NCI-H510A treated with DMSO at 0.1 percent for 48 hours (cell line): Measurements from ENCODE around the gene NHLRC4.
"Not testable (repeated sequence)": the region's sequence is repeated elsewhere in the genome, so short reads cannot be mapped to it uniquely, and the experiment has no call there.

ENCODE experiments used
- DNase-seq: peaks from one replicate; lab custom pipeline; 2025; lab: John Stamatoyannopoulos, UW

NHLRC4 gene

DNA sequence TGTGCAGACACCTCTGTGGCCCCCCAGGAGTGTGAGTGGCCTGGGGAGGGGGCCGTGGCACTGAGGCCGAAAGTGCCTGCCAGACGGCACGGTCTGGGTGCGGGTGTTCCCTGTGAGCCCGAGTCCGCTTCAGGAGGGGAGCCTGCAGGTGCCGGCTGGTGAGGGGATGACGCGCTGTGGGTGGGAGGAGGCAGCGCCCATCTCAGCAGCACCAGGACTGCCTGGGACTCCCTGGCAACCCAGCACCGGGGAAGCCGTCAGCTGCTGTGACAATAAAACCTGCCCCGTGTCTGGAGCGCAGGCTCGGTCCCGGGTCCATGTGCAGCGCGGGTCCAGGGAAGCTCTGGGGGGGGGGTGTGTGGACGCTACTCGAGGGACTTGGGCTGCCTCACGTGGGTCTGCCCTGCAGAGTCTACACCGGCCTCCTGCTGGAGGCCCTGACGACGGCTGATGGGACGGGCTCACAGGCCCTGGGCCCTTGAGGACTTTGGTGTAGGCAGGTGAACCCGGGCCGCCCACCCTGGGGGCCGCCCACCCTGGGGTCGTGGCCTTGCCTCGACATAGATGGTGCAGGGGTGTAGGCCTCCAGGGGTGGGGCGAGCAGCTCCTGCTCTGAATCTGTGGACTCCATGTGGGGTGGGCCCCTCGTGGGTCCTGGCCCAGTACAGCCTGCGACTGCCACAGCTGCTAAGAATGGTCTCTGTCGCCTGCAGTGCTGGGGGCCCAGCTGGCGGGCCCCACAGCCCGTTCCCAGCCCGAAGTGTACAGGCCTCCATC lies 17.2 kb downstream of the NHLRC4 start:
- peak; percentile 14 for DNase-seq

DNA sequence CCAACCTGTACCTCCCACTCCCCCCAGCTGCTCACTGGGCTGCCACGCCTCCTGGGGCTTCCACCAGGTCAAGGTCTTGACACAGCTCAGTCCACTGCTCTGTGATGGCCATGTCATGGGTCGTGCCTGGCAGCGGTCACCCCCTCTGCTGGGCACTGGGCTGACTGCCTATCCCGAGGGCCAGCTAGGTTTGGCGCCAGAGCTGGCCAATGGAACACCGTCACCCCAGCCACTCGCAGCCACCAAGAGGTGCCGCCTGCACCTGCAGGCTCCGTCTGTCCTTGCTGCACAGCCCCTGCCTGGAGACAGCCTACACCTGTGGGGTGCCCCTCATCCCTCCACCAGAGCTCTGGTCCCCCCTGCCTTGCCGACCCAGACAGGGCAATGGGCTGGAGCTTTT lies 18.5 kb downstream of the NHLRC4 start:
- DNase-seq, result peak; percentile 19

DNA sequence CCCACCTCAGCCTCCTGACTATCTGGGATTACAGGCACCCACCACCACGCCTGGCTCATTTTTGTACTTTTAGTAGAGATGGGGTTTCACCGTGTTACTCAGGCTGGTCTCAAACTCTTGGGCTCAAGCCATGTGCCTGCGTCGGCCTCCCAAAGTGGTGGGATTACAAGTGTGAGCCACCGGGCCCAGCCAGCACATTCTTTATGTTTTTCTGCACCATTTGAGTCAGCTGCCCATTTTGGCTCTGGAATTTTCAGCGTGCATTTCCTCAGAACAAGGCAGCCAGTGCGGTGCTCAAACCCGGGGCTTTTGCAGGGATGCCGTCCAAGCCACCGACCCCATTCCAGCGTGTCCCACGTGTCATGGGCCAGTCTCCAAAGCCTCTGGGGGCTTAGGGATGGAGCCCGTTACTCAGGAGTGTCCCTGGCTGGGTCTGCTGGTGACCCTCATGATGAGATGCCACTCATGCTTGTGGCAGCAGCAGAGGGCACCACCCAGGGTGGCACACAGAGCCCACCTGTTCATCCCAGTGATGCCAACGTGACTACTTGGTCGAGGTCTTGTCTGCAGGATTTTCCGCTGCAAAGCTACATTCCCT lies 19.3 kb downstream of the NHLRC4 start:
- DNase-seq, result no peak

DNA sequence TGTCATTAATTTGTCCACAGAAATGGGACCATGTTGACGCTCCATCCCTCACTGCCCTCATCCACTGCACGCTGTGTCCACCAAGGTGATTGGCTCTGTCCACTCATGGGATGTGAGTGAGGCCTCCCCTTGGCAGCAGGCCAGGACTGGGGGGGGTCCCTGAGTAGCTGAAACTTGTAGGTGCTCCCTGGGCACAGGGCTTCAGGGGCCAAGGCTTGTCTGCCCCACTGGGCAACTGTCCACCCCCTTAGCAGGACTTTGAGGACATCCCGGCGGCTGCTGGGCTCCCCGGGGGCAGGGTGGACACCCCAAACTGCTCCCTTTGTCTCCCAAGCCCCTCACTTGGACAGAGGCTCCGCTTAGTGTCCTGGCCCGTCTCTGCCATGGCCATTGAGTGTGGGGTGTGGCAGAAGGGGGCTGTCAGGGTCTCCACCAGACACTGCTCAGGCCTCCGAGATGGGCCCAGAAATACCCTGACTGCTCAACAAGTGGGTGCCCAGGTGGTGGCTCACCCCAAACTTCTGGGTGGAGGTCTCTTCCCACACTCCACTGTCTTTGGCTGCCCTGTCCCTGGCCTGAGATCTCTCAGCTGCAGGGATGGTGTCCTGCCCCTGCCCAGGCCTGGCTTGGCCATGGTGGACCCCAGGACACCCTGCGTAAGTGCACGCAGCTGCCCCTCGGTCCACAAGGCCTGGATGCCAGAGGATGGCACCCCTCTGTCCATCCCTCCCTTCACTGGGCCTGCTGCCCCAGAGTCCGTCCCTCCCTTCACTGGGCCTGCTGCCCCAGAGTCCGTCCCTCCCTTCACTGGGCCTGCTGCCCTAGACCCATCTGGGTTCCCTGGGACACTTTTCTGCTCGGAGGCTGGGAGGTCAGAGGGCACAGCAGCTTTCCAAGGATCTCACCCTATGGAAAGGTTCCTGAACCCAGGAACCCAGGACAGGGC lies 20.1 kb downstream of the NHLRC4 start:
- no peak for DNase-seq

DNA sequence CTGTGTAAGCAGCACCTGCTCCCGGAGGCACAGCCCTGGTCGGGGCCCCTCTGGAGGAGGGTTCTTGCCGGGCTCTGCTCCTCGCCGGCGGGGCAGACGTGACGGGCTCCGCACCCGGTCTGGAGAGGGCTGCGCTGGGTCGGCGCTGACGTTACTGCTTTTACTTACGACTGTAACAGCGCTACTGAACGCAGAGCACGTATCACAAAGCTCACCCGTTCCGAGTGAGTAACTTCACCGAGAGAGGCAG lies 21.8 kb downstream of the NHLRC4 start:
- no peak for DNase-seq

DNA sequence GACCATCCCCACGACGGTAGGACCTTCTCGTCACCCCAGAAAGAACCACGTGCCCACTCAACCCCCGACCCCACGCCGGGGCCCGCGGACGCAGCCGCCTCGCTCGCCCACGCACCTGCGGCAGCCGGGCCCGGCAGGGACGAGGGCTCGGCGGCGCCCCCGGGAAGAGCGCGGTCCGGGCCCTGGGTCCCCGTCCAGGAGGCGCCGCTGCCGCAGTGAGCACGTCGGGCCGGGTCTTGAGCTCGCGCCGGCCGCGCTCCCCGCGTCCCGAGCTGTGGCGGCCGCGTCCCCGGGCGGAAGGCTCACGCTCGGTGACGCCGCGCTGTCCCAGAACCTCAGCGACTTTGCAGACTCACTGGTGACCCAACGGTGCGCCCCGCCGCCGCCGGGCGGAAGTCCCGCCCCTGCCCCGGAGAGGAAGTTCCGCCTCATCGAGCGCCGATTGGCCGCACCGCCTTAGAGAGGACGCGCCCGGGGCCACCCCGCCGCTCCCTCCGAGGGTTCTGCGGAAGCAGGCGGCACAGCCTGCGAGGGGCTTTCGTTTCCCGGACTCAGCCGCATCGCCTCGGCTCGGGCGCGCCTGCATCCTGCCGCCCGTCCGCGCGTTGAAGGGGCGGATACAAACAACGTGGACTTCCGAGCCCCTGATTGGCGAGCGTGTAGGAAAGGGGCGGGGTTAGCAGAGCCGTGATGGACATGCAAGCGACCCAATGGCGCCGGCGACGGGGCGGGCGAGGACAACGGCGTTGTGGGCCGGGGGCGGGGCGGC lies 22.3 kb downstream of the NHLRC4 start:
- peak; percentile 71 for DNase-seq

DNA sequence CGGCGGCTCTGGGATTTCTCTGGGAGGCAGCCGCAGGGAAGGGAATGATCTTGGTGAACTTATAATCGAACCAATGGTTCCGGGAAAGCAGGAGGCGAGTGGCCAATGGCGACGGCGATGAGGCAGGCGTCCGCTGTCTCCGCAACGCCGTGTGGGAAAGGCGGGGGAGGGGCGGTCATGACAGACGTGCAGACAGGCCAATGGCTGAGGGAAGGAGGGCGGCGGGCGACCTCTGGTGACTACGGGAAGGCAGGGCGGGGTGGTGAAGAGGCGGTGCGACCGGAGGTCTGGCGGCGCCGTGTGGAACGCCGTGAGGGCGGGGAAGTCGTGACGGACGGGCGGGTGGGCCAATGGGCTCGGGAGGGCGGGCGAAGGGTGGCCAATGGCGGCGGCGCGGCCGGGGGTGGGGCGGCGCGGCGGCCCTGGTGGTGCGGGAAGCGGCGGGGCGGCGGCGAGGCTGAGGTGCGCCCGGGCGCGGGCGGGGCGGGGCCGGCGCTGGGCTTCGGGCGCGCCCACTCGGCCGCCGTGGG lies 22.9 kb downstream of the NHLRC4 start, which contains the start of gene RAB40C:
Gene RAB40C (plus strand): TSS at position 409 of the 530 bp plus-strand sequence. CDS start 226 bp downstream, outside the sequence.
- DNase-seq, result peak; percentile 71

DNA sequence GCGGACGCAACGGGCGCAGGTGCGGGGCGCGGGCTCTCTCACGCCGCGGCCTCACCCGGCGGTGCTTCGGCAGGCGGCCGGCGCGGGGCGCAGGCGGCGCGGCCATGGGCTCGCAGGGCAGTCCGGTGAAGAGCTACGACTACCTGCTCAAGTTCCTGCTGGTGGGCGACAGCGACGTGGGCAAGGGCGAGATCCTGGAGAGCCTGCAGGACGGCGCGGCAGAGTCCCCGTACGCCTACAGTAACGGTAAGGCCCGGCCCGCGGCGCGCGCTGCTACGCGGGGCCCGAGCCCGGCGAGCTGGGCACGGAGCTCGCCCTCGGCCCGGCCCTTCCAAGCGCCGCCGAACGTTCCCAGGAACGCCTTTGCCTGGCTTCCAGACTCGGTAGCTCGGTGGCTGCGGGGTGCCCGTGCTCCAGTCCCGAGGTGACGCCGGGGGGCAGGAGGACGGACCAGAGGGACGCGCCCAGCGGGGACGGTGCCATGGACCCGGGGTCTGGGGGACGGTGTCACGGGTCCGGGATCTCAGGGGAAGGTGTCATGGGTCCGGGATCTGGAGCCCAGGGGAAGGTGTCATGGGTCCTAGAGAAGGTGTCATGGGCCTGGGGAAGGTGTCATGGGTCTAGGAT lies 23.5 kb downstream of the NHLRC4 start:
- no peak for DNase-seq

DNA sequence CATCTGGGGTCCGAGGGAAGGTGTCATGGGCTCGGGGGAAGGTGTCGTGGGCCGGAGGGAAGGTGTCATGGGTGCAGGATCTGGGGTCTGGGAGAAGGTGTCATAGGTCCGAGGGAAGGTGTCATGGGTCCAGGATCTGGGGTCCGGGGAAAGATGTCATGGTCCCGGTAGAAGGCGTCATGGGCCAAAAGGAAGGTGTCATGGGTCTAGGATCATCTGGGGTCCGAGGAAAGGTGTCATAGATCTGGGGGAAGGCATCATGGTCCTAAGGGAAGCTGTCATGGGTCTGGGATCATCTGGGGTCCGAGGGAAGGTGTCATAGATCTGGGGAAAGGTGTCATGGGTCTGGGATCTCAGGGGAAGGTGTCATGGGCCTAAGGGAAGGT lies 24.0 kb downstream of the NHLRC4 start:
- no peak for DNase-seq

DNA sequence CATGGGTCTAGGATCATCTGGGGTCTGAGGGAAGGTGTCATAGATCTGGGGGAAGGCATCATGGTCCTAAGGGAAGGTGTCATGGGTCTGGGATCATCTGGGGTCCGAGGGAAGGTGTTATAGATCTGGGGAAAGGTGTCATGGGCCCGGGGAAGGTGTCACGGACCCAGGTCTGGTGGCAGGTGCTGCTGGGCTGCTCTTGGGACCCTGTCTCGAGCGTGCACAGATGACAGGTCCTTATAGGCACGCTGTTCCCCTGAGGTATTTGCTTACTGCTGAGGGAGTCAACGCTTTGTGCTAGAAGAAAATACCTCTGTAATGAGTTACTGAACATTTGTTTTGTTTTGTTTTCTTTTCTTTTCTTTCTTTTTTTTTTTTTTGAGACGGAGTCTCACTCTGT lies 24.4 kb downstream of the NHLRC4 start:
- DNase-seq, result no peak

DNA sequence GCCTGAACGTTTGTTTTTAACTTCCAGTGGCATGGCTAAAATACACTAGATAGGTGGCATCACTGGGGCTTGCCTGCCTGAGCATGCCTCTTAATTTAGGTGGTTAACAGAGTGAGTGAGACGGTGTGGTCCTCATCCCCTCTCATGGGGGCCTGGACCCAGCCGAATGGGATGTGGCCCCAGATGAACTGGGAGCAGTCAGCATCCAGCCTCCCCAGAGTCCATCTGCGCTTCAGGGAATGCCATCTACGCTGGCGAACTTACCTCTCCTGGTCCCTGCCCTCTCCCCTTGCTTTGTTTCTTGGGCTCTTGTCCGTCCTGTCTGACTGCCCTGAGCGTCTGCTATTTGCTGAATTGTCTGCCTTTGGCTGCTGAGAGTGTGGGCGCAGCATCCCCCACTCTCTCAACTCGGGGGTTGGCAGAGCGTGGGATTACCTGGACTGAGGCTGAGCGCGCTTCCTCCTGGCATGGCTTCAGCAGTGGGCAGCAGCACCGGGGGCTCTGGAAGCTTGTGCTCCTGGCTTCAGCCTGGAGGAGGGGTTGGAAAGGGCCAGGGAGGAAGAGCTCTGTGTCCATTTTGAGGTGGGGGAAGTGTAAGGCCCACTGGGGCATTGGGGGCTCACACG lies 25.2 kb downstream of the NHLRC4 start:
- DNase-seq, result no peak

DNA sequence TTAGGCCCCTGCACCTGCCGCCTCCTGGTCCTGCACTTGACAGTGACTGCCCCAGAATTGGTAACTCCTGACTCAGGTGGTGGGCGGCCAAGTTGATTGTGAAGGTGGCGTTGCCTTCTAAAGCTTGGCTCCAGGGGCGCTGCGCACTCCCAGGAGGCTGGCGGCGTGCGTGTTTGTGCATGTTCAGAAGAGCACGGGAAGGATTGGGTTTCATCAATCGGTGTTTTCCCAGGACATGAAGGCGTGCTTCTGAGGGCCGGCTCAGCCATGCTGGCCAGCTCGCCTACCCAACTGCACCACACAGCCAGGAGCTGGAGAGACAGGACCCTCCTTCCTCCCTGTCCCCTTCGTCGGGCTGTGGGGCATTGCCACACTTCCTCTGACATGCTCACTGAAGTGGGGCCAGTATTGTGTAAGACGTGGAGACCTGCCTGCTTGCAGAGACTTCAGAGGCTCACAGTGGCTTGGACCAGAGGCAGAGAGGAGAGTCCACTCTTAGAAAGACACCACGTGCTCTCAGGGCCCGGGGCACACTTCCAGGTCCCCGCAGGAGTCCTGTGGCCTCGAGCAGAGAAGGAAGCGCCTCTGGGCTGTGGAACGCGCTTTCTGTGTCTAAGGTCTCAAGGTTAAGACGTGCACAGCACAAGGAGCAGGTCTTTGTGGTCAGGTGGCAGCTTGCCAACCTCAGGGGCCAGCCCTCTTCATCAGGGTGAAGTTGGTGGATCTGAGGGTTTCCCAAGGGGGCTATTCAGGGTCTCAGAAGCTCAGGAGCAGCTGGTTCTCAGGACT lies 25.9 kb downstream of the NHLRC4 start:
- peak; percentile 79 for DNase-seq

DNA sequence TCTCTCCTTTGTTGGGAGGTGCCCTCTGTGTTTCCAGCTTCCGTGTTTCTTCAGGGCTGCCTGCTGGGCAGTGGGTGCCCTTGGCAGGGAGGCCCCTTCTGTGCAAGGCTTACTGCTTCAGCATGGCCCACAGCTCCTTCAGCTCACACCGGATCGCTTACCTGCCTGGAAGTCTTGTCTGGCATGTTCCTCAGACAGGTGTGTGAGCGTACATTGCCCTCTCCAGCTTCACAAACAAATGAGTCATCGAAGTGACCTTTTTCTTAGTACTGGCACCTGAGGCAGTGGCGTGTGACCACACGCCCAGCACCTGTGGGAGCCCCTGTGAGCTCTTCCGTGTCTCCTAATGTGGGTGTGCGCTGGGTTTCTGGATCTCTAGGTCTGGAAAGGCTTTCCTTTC lies 26.6 kb downstream of the NHLRC4 start:
- DNase-seq, result peak; percentile 46

DNA sequence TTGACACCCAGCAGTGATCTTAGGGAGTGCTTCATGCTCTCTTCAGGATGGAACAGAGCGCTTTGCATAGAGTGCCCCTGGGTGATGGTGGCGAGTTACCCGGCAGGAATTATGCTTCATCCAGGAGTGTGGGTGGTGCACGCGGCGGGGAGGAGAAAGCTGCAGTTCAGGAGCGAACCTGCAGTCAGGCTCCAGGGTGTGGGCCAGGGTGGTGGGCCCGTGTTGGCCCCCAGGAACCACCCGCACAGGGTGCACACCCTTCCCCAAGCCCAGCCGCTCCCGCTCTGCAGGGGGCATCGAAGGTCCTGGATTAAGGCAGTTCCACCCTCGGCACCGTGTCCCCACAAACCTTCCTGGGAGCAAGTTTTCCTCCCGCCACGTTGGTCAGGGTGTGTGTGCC lies 27.0 kb downstream of the NHLRC4 start:
- DNase-seq, result no peak

DNA sequence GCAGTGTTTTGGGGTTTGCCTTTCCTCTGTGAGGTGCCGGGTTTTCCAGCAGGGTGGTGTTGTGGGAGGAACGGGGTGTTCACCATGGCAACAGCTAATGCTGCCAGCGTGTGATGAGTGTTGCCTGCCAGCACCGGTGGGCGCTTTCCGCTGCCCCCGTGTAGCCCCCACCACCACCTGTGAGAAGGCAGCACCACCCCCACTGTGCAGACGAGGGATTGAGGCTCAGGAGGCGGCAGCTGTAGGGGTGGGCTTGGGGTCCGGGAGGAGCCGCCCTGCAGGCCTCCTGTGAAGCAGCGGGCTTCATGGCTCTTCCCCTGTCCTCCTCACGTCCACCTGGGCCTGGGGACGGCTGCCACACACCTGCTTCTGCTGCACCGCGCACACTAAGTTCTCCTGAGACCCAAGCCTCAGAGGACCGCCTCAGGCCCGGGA lies 28.3 kb downstream of the NHLRC4 start:
- no peak for DNase-seq

DNA sequence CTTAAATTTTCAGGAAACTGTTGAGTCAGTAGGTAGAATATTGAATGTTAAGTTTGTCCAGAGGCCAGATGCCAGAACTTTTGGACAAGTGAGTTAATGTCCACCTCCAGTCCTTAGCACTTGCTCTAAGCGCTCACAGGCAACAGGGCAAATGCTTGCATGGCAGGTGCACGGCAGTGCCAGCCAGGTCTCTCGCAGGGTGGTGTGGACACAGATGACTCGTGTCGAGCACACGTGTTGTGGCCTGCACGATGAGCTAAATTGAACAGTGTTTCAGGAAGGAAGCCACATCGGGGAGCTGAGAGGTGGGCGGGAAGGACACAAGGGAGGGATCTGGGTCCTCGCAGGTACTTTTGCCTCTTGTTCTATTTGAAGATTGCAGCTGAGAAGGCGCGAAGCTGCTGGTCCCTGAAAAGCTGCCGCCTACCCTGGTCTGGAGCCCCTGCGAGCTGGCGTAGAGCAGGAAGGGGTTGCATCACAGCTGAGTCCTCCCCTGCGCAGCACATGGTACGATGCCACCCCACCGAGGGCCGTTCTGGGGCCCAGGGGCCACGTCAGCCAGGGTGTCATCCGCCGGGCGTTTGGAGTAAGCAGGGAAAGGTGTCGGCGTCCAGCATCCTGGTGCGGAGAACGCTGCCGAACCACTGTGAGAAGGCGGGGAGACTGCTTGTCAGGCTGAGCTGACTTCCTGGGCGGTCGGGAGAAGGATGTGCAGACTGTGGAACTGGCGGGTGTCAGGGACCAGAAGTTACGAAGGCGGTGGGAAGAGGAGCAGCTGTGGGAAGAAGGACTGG lies 29.3 kb downstream of the NHLRC4 start:
- no peak for DNase-seq

DNA sequence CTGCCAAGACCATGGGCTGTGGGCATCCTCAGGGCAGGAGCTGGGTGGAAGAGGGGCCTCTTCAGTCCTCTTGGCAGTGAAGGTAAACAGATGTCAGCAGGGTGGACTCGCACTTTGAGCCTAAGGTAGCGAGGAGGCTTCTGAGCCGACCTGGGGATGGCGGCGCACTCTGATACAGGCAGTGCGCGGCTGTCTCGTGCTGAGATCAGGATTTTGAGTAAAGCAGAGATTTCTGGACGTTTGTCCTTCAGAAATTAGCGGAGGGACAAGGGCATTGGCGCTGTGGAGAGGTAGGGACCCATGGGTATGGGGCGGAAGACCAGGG lies 29.9 kb downstream of the NHLRC4 start:
- DNase-seq, result peak; percentile 21

DNA sequence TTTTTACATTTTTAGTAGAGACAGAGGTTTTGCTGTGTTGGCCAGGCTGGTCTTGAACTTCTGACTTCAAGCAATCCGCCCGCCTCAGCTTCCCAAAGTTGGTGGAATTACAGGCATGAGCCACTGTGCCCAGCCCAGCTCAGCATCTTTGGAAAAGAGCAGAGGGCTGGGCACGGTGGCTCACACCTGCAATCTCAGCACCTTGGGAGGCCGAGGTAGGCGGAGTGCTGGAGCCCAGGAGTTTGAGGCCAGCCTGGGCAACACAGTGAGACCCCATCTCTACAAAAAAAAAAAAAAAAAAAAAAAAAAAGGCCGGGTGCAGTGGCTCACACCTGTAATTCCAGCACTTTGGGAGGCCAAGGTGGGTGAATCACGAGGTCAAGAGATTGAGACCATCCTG lies 30.9 kb downstream of the NHLRC4 start:
- DNase-seq, result not testable (repeated sequence)
